IMR-90 (cell line): Measurements from ENCODE around the gene GOLGA3. TPM values are rescaled to one million over a fixed set of nuclear protein-coding genes. Genes with fewer than 3 reads are reported as not detected.

ENCODE experiments used
- ATAC-seq: fragments of 200-7000 bp; cut with Tn5 transposase; 2 replicates; pipeline ENCODE4 v1.9.1; 2020; ENCODE audit warnings: low read depth, mild to moderate bottlenecking, moderate library complexity
- BruUV-seq: library from RNA; stranded (reverse); fragments of 400-500 nt; replicated peaks from 2 replicates; lab custom pipeline; 2021; lab: Mats Ljungman, UMichigan
- CTCF ChIA-PET: fragments of 300-600 bp; formaldehyde crosslinking; extraction: SDS; loops from one replicate; lab custom pipeline; 2021; ENCODE audit warnings: antibody characterized with exemption; lab: Yijun Ruan, JAX
- POLR2A ChIA-PET: fragments of 300-600 bp; sonication (Branson Sonifier 250); formaldehyde crosslinking; loops from one replicate; lab custom pipeline; 2022; ENCODE audit warnings: antibody characterized with exemption; ENCODE audit not compliant: unreplicated experiment; lab: Charles Lee
- DNase-seq: peaks from one replicate; pipeline ENCODE4 v3.0.0; 2013
- H2AFZ ChIP-seq: replicated peaks from 2 replicates; pipeline ENCODE3; 2013; ENCODE audit warnings: low read length, mild to moderate bottlenecking; ENCODE audit not compliant: poor library complexity
- H2AK5ac ChIP-seq: 2 replicates; pipeline ENCODE4 v1.6.1; 2013; ENCODE audit warnings: low read depth, low read length, inconsistent platforms
- H2AK9ac ChIP-seq: replicated peaks from 2 replicates; pipeline ENCODE3; 2013; ENCODE audit warnings: mild to moderate bottlenecking, low read depth, low read length, moderate library complexity; ENCODE audit not compliant: poor library complexity
- H2BK120ac ChIP-seq: 2 replicates; pipeline ENCODE4 v1.6.1; 2013; ENCODE audit warnings: low read depth, low read length, inconsistent platforms
- H2BK15ac ChIP-seq: 3 replicates; pipeline ENCODE4 v1.6.1; 2013; ENCODE audit warnings: low read depth, low read length, inconsistent platforms
- H2BK20ac ChIP-seq: 2 replicates; pipeline ENCODE4 v1.6.1; 2013; ENCODE audit warnings: low read depth, mild to moderate bottlenecking, inconsistent platforms, low read length, moderate library complexity
- H2BK5ac ChIP-seq: 2 replicates; pipeline ENCODE4 v1.6.1; 2013; ENCODE audit warnings: mild to moderate bottlenecking, low read depth, low read length, inconsistent platforms; ENCODE audit not compliant: poor library complexity, severe bottlenecking
- H3K14ac ChIP-seq: replicated peaks from 2 replicates; pipeline ENCODE4 v1.6.1; 2013; ENCODE audit warnings: low read depth, low read length, inconsistent platforms
- H3K18ac ChIP-seq: 2 replicates; pipeline ENCODE4 v1.6.1; 2013; ENCODE audit warnings: low read depth, low read length, control low read depth
- H3K23ac ChIP-seq: 2 replicates; pipeline ENCODE4 v1.6.1; 2013; ENCODE audit warnings: low read depth, low read length, inconsistent platforms
- H3K27ac ChIP-seq: 2 replicates; pipeline ENCODE4 v1.5.1; 2013; ENCODE audit warnings: mild to moderate bottlenecking, control low read depth, low read length; ENCODE audit not compliant: insufficient read depth
- H3K27me3 ChIP-seq: 2 replicates; pipeline ENCODE4 v1.6.1; 2013; ENCODE audit warnings: low read length; ENCODE audit not compliant: control insufficient read depth, insufficient read depth
- H3K36me3 ChIP-seq: 2 replicates; pipeline ENCODE4 v1.6.1; 2013; ENCODE audit warnings: low read length, mixed read lengths; ENCODE audit not compliant: control insufficient read depth, insufficient read depth
- H3K4ac ChIP-seq: 2 replicates; pipeline ENCODE4 v1.6.1; 2013; ENCODE audit warnings: low read depth, low read length, inconsistent platforms
- H3K4me1 ChIP-seq: 2 replicates; pipeline ENCODE4 v1.6.1; 2013; ENCODE audit warnings: low read length, mixed read lengths; ENCODE audit not compliant: control insufficient read depth, insufficient read depth
- H3K4me2 ChIP-seq: 2 replicates; pipeline ENCODE4 v1.6.1; 2013; ENCODE audit warnings: low read depth, mild to moderate bottlenecking, control low read depth, low read length, moderate library complexity
- H3K4me3 ChIP-seq: 2 replicates; pipeline ENCODE4 v1.5.1; 2013; ENCODE audit warnings: low read depth, mild to moderate bottlenecking, control low read depth, low read length, moderate library complexity; ENCODE audit not compliant: insufficient read depth
- H3K56ac ChIP-seq: 2 replicates; pipeline ENCODE4 v1.6.1; 2013; ENCODE audit warnings: low read length, inconsistent platforms; ENCODE audit not compliant: insufficient read depth; ENCODE audit errors: extremely low read depth
- H3K79me1 ChIP-seq, 2 experiments: 2 replicates each; pipeline ENCODE4 v1.6.1; 2013; ENCODE audit warnings: low read length in 2 of 2, inconsistent platforms in 1 of 2, low read depth in 1 of 2
- H3K9ac ChIP-seq: 2 replicates; pipeline ENCODE4 v1.6.1; 2013; ENCODE audit warnings: low read depth, low read length, control low read depth
- H3K9me1 ChIP-seq: 2 replicates; pipeline ENCODE4 v1.6.1; 2013; ENCODE audit warnings: low read length, inconsistent platforms; ENCODE audit not compliant: insufficient read depth
- H3K9me3 ChIP-seq: 2 replicates; pipeline ENCODE4 v1.6.1; 2013; ENCODE audit warnings: low read length; ENCODE audit not compliant: control insufficient read depth, insufficient read depth
- H4K20me1 ChIP-seq: 2 replicates; pipeline ENCODE4 v1.6.1; 2013; ENCODE audit warnings: low read length, inconsistent platforms; ENCODE audit not compliant: insufficient read depth
- H4K5ac ChIP-seq: 2 replicates; pipeline ENCODE4 v1.6.1; 2013; ENCODE audit warnings: mild to moderate bottlenecking, low read depth, low read length, control low read depth
- H4K8ac ChIP-seq, 2 experiments: 2 replicates each; pipeline ENCODE4 v1.6.1; 2013; ENCODE audit warnings: low read depth in 2 of 2, low read length in 2 of 2, control low read depth in 1 of 2, inconsistent platforms in 1 of 2
- H4K91ac ChIP-seq: 2 replicates; pipeline ENCODE4 v1.6.1; 2013; ENCODE audit warnings: low read depth, low read length, inconsistent platforms; ENCODE audit not compliant: insufficient read depth
- BHLHE40 ChIP-seq: fragments of 150-350 bp; IDR thresholded peaks from 2 replicates; pipeline ENCODE4 v1.6.1; 2016; ENCODE audit warnings: mild to moderate bottlenecking, low read depth, low read length
- CEBPB ChIP-seq: IDR thresholded peaks from 2 replicates; pipeline ENCODE4 v1.6.1; 2012; ENCODE audit warnings: low read depth, low read length, improper control_type of control experiment
- MAZ ChIP-seq: IDR thresholded peaks from 2 replicates; pipeline ENCODE4 v1.6.1; 2012; ENCODE audit warnings: low read depth, mild to moderate bottlenecking, low read length, improper control_type of control experiment, moderate library complexity, borderline replicate concordance
- NFE2L2 ChIP-seq: fragments of 150-350 bp; IDR thresholded peaks from 2 replicates; pipeline ENCODE4 v1.6.1; 2016; ENCODE audit warnings: low read depth, mild to moderate bottlenecking, low read length
- POLR2A ChIP-seq: IDR thresholded peaks from 2 replicates; pipeline ENCODE4 v1.6.1; 2012; ENCODE audit warnings: mild to moderate bottlenecking, low read depth, low read length
- RAD21 ChIP-seq: IDR thresholded peaks from 2 replicates; pipeline ENCODE4 v1.6.1; 2012; ENCODE audit warnings: low read length, improper control_type of control experiment
- RCOR1 ChIP-seq: IDR thresholded peaks from 2 replicates; pipeline ENCODE4 v1.6.1; 2012; ENCODE audit warnings: mild to moderate bottlenecking, low read length, improper control_type of control experiment; ENCODE audit not compliant: insufficient replicate concordance
- SMC3 ChIP-seq: fragments of 150-350 bp; IDR thresholded peaks from 2 replicates; pipeline ENCODE4 v1.6.1; 2016; ENCODE audit warnings: low read depth, mild to moderate bottlenecking, antibody characterized with exemption, low read length, moderate library complexity
- WGBS, 2 experiments: methylation state at CpG; one replicate each; pipeline versions ENCODE4 v1.1.5 to v1.1.7; 2013; ENCODE audit warnings: missing lambda C conversion rate in 2 of 2; ENCODE audit not compliant: insufficient read length in 1 of 2; ENCODE audit errors: extremely low coverage in 2 of 2; 5-methylcytosine and 5-hydroxymethylcytosine counted together
- dilution Hi-C: fragments of 300-500 bp; cut with HindIII; formaldehyde crosslinking; loops from one replicate; pipeline ENCODE4 v1.14.3; 2018; ENCODE audit warnings: low sequenced_read_pairs; ENCODE audit not compliant: unreplicated experiment
- in situ Hi-C: fragments of 300-500 bp; cut with MboI; formaldehyde crosslinking; loops from 3 replicates; pipeline ENCODE4 v1.14.3; 2019; ENCODE audit warnings: low sequenced_read_pairs, inconsistent platforms, mixed read lengths
- intact Hi-C: fragments of 100-400 bp; cut with micrococcal nuclease; formaldehyde crosslinking; loops from 2 replicates; pipeline ENCODE4 v1.10.0; 2022
- polyA plus RNA-seq, 3 experiments: library from polyadenylated mRNA; depleted of rRNA; stranded (reverse); fragments of >200 nt; gene quantifications; 2 replicates each; pipeline ENCODE4 v1.2.3, GENCODE V29; 2012; ENCODE audit warnings: low replicate concordance in 1 of 3
- total RNA-seq: library from RNA; depleted of rRNA; stranded (reverse); fragments of >200 nt; gene quantifications from 2 replicates; pipeline ENCODE4 v1.2.3, GENCODE V29; 2012

Gene GOLGA3
- total and polyA plus RNA-seq, 2 of the 4 experiments (the other 2 are of a cell fraction), result 39.6 to 99.8 TPM

DNA sequence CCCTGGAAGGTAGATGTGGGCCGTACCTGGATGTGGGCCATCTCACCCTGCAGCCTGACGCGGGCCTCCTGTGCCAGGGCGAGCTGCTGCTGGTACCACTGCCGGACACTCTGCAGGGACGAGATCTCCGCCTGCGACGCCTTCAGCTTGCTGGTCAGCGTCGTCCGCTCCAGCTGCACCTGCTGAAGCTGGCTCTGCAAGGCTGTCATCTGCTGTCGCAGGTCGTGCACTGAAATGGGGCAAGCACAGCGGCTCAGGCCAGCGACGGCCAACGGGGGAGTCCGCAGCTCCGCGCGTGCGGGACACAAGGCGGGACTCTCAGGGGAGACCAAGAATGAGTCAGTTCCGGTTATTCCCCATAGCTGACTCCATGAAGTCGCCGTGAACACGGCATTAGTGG is 26.9 kb downstream of the GOLGA3 start:
- peaks cover 4% of the 10 kb centered on the region for H3K9me1 ChIP-seq
- no peak overlapping the region for H3K18ac ChIP-seq
- H3K14ac ChIP-seq, result no peak overlapping the region
- DNase-seq, result no peak
- no peak overlapping the region for H2BK15ac ChIP-seq
- H3K9ac ChIP-seq, result no peak overlapping the region
- peaks cover 25 to 68% of the 10 kb centered on the region in 2 experiments for H3K79me1 ChIP-seq
- H3K4ac ChIP-seq, result no peak overlapping the region
- no peaks in the 10 kb centered on the region for H3K9me3 ChIP-seq
- no peak overlapping the region for H2AK9ac ChIP-seq
- H3K27ac ChIP-seq, result no peak overlapping the region
- no peak overlapping the region for H2AK5ac ChIP-seq
- no peaks in the 10 kb centered on the region for H3K4me1 ChIP-seq
- no peak overlapping the region for H2BK5ac ChIP-seq
- peak overlapping the region; percentile 11 for H2AFZ ChIP-seq
- no peak overlapping the region for H4K8ac ChIP-seq
- 94% methylated on average over 14 of the region's 28 CpGs; no CpG with 5 or more reads in 1 of the 2 experiments for WGBS, 2 experiments
- H2BK20ac ChIP-seq, result no peak overlapping the region
- in situ Hi-C loops, result no loop called here
- TF ChIP-seq POLR2A (no peak), NFE2L2 (no peak), RAD21 (no peak), RCOR1 (no peak), MAZ (no peak), SMC3 (no peak), BHLHE40 (no peak), CEBPB (no peak)
- no peak overlapping the region for H3K56ac ChIP-seq
- H4K5ac ChIP-seq, result no peak overlapping the region
- ChIA-PET CTCF (no interaction called here), POLR2A (no interaction called here)
- no peak overlapping the region for H3K4me3 ChIP-seq
- dilution Hi-C loops, result no loop called here
- H4K91ac ChIP-seq, result no peak overlapping the region
- peaks cover 85% of the 10 kb centered on the region for H3K36me3 ChIP-seq
- no peaks in the 10 kb centered on the region for H3K27me3 ChIP-seq
- H3K4me2 ChIP-seq, result no peak overlapping the region
- no peak for ATAC-seq
- H3K23ac ChIP-seq, result no peak overlapping the region
- intact Hi-C loops, result no loop called here
- BruUV-seq, result no TSS peak
- peaks cover 68% of the 10 kb centered on the region for H4K20me1 ChIP-seq
- no peak overlapping the region for H2BK120ac ChIP-seq
